IMR-90 (cell line): Measurements from ENCODE around the gene PNP. TPM values are rescaled to one million over a fixed set of nuclear protein-coding genes. Genes with fewer than 3 reads are reported as not detected.
"Not testable (repeated sequence)": the region's sequence is repeated elsewhere in the genome, so short reads cannot be mapped to it uniquely, and the experiment has no call there.

Experiments
- ATAC-seq: fragments of 200-7000 bp; cut with Tn5 transposase; 2 replicates; pipeline ENCODE4 v1.9.1; 2020; ENCODE audit warnings: low read depth, mild to moderate bottlenecking, moderate library complexity
- BruUV-seq: library from RNA; stranded (reverse); fragments of 400-500 nt; replicated peaks from 2 replicates; lab custom pipeline; 2021; lab: Mats Ljungman, UMichigan
- CTCF ChIA-PET: fragments of 300-600 bp; formaldehyde crosslinking; extraction: SDS; loops from one replicate; lab custom pipeline; 2021; ENCODE audit warnings: antibody characterized with exemption; lab: Yijun Ruan, JAX
- POLR2A ChIA-PET: fragments of 300-600 bp; sonication (Branson Sonifier 250); formaldehyde crosslinking; loops from one replicate; lab custom pipeline; 2022; ENCODE audit warnings: antibody characterized with exemption; ENCODE audit not compliant: unreplicated experiment; lab: Charles Lee
- DNase-seq: peaks from one replicate; pipeline ENCODE4 v3.0.0; 2013
- H2AFZ ChIP-seq: replicated peaks from 2 replicates; pipeline ENCODE3; 2013; ENCODE audit warnings: low read length, mild to moderate bottlenecking; ENCODE audit not compliant: poor library complexity
- H2AK5ac ChIP-seq: 2 replicates; pipeline ENCODE4 v1.6.1; 2013; ENCODE audit warnings: low read depth, low read length, inconsistent platforms
- H2AK9ac ChIP-seq: replicated peaks from 2 replicates; pipeline ENCODE3; 2013; ENCODE audit warnings: mild to moderate bottlenecking, low read depth, low read length, moderate library complexity; ENCODE audit not compliant: poor library complexity
- H2BK120ac ChIP-seq: 2 replicates; pipeline ENCODE4 v1.6.1; 2013; ENCODE audit warnings: low read depth, low read length, inconsistent platforms
- H2BK15ac ChIP-seq: 3 replicates; pipeline ENCODE4 v1.6.1; 2013; ENCODE audit warnings: low read depth, low read length, inconsistent platforms
- H2BK20ac ChIP-seq: 2 replicates; pipeline ENCODE4 v1.6.1; 2013; ENCODE audit warnings: low read depth, mild to moderate bottlenecking, inconsistent platforms, low read length, moderate library complexity
- H2BK5ac ChIP-seq: 2 replicates; pipeline ENCODE4 v1.6.1; 2013; ENCODE audit warnings: mild to moderate bottlenecking, low read depth, low read length, inconsistent platforms; ENCODE audit not compliant: poor library complexity, severe bottlenecking
- H3K14ac ChIP-seq: replicated peaks from 2 replicates; pipeline ENCODE4 v1.6.1; 2013; ENCODE audit warnings: low read depth, low read length, inconsistent platforms
- H3K18ac ChIP-seq: 2 replicates; pipeline ENCODE4 v1.6.1; 2013; ENCODE audit warnings: low read depth, low read length, control low read depth
- H3K23ac ChIP-seq: 2 replicates; pipeline ENCODE4 v1.6.1; 2013; ENCODE audit warnings: low read depth, low read length, inconsistent platforms
- H3K27ac ChIP-seq: 2 replicates; pipeline ENCODE4 v1.5.1; 2013; ENCODE audit warnings: mild to moderate bottlenecking, control low read depth, low read length; ENCODE audit not compliant: insufficient read depth
- H3K27me3 ChIP-seq: 2 replicates; pipeline ENCODE4 v1.6.1; 2013; ENCODE audit warnings: low read length; ENCODE audit not compliant: control insufficient read depth, insufficient read depth
- H3K36me3 ChIP-seq: 2 replicates; pipeline ENCODE4 v1.6.1; 2013; ENCODE audit warnings: low read length, mixed read lengths; ENCODE audit not compliant: control insufficient read depth, insufficient read depth
- H3K4ac ChIP-seq: 2 replicates; pipeline ENCODE4 v1.6.1; 2013; ENCODE audit warnings: low read depth, low read length, inconsistent platforms
- H3K4me1 ChIP-seq: 2 replicates; pipeline ENCODE4 v1.6.1; 2013; ENCODE audit warnings: low read length, mixed read lengths; ENCODE audit not compliant: control insufficient read depth, insufficient read depth
- H3K4me2 ChIP-seq: 2 replicates; pipeline ENCODE4 v1.6.1; 2013; ENCODE audit warnings: low read depth, mild to moderate bottlenecking, control low read depth, low read length, moderate library complexity
- H3K4me3 ChIP-seq: 2 replicates; pipeline ENCODE4 v1.5.1; 2013; ENCODE audit warnings: low read depth, mild to moderate bottlenecking, control low read depth, low read length, moderate library complexity; ENCODE audit not compliant: insufficient read depth
- H3K56ac ChIP-seq: 2 replicates; pipeline ENCODE4 v1.6.1; 2013; ENCODE audit warnings: low read length, inconsistent platforms; ENCODE audit not compliant: insufficient read depth; ENCODE audit errors: extremely low read depth
- H3K79me1 ChIP-seq, 2 experiments: 2 replicates each; pipeline ENCODE4 v1.6.1; 2013; ENCODE audit warnings: low read length in 2 of 2, inconsistent platforms in 1 of 2, low read depth in 1 of 2
- H3K9ac ChIP-seq: 2 replicates; pipeline ENCODE4 v1.6.1; 2013; ENCODE audit warnings: low read depth, low read length, control low read depth
- H3K9me1 ChIP-seq: 2 replicates; pipeline ENCODE4 v1.6.1; 2013; ENCODE audit warnings: low read length, inconsistent platforms; ENCODE audit not compliant: insufficient read depth
- H3K9me3 ChIP-seq: 2 replicates; pipeline ENCODE4 v1.6.1; 2013; ENCODE audit warnings: low read length; ENCODE audit not compliant: control insufficient read depth, insufficient read depth
- H4K20me1 ChIP-seq: 2 replicates; pipeline ENCODE4 v1.6.1; 2013; ENCODE audit warnings: low read length, inconsistent platforms; ENCODE audit not compliant: insufficient read depth
- H4K5ac ChIP-seq: 2 replicates; pipeline ENCODE4 v1.6.1; 2013; ENCODE audit warnings: mild to moderate bottlenecking, low read depth, low read length, control low read depth
- H4K8ac ChIP-seq, 2 experiments: 2 replicates each; pipeline ENCODE4 v1.6.1; 2013; ENCODE audit warnings: low read depth in 2 of 2, low read length in 2 of 2, control low read depth in 1 of 2, inconsistent platforms in 1 of 2
- H4K91ac ChIP-seq: 2 replicates; pipeline ENCODE4 v1.6.1; 2013; ENCODE audit warnings: low read depth, low read length, inconsistent platforms; ENCODE audit not compliant: insufficient read depth
- WGBS, 2 experiments: methylation state at CpG; one replicate each; pipeline versions ENCODE4 v1.1.5 to v1.1.7; 2013; ENCODE audit warnings: missing lambda C conversion rate in 2 of 2; ENCODE audit not compliant: insufficient read length in 1 of 2; ENCODE audit errors: extremely low coverage in 2 of 2; 5-methylcytosine and 5-hydroxymethylcytosine counted together
- dilution Hi-C: fragments of 300-500 bp; cut with HindIII; formaldehyde crosslinking; loops from one replicate; pipeline ENCODE4 v1.14.3; 2018; ENCODE audit warnings: low sequenced_read_pairs; ENCODE audit not compliant: unreplicated experiment
- in situ Hi-C: fragments of 300-500 bp; cut with MboI; formaldehyde crosslinking; loops from 3 replicates; pipeline ENCODE4 v1.14.3; 2019; ENCODE audit warnings: low sequenced_read_pairs, inconsistent platforms, mixed read lengths
- intact Hi-C: fragments of 100-400 bp; cut with micrococcal nuclease; formaldehyde crosslinking; loops from 2 replicates; pipeline ENCODE4 v1.10.0; 2022
- polyA plus RNA-seq, 3 experiments: library from polyadenylated mRNA; depleted of rRNA; stranded (reverse); fragments of >200 nt; gene quantifications; 2 replicates each; pipeline ENCODE4 v1.2.3, GENCODE V29; 2012; ENCODE audit warnings: low replicate concordance in 1 of 3
- total RNA-seq: library from RNA; depleted of rRNA; stranded (reverse); fragments of >200 nt; gene quantifications from 2 replicates; pipeline ENCODE4 v1.2.3, GENCODE V29; 2012

The PNP gene
- total and polyA plus RNA-seq, 2 of the 4 experiments (the other 2 are of a cell fraction), result 53.4 to 68.8 TPM

GRCh38 chr14:20507537-20507936, 38.3 kb downstream of the PNP start:
- H2AK5ac ChIP-seq, result not testable (repeated sequence)
- WGBS, 2 experiments, result no CpG with 5 or more reads among the region's 3 CpGs

More at GRCh38 chr14:20507537-20507936, 38.3 kb downstream of the PNP start:
- CTCF ChIA-PET, H3K18ac ChIP-seq, BruUV-seq, H2BK120ac ChIP-seq, intact Hi-C loops, H3K79me1 ChIP-seq, H3K4me3 ChIP-seq, H3K56ac ChIP-seq, H4K8ac ChIP-seq, H4K91ac ChIP-seq, ATAC-seq, H3K23ac ChIP-seq, H3K9ac ChIP-seq, H2BK20ac ChIP-seq, H2BK5ac ChIP-seq, POLR2A ChIA-PET, dilution Hi-C loops, H3K9me3 ChIP-seq, H3K27ac ChIP-seq, in situ Hi-C loops, H3K4me1 ChIP-seq, H2BK15ac ChIP-seq, H3K14ac ChIP-seq, H3K27me3 ChIP-seq, DNase-seq, H3K4ac ChIP-seq, H2AK9ac ChIP-seq, H3K9me1 ChIP-seq, H3K36me3 ChIP-seq, H2AFZ ChIP-seq, H4K5ac ChIP-seq, H3K4me2 ChIP-seq, H4K20me1 ChIP-seq: not testable (repeated sequence)
